ENCODE data around the gene HUNK.

The HUNK gene

DNA sequence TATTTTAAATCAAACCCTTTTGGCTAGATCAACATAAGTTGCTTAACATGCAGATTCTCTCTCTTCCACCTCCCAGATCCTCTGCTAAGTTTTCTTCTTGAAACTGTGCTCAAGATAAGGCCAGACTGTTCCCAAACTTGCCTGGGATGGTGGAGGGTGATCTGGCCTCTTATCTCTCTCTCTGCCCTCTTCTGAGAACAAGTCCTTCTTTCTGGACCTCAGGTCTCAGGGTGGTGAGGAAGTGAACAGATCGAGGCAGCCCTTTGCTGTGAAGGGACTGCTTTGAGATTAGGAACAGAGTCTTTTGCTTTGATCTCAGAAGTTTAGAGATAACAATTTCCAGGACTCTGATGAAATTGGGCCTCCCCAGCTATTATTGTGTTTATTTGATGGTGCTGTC, 70.7 kb downstream of the HUNK start:
- TF ChIP-seq, protein P1, sequence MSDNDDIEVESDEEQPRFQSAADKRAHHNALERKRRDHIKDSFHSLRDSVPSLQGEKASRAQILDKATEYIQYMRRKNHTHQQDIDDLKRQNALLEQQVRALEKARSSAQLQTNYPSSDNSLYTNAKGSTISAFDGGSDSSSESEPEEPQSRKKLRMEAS (IDR thresholded peaks at IDR 0.05), result no peak
- no peak for TF ChIP-seq CREB1 (IDR thresholded peaks at IDR 0.05; ENCODE audit: low read depth)
- TF ChIP-seq, protein P2, sequence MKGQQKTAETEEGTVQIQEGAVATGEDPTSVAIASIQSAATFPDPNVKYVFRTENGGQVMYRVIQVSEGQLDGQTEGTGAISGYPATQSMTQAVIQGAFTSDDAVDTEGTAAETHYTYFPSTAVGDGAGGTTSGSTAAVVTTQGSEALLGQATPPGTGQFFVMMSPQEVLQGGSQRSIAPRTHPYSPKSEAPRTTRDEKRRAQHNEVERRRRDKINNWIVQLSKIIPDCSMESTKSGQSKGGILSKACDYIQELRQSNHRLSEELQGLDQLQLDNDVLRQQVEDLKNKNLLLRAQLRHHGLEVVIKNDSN (IDR thresholded peaks at IDR 0.05), result no peak
- TF ChIP-seq NFIC (IDR thresholded peaks at IDR 0.05), result no peak
- TF ChIP-seq FOXM1 (IDR thresholded peaks at IDR 0.05; ENCODE audit: borderline replicate concordance, low read depth), result no peak
- no peak for TF ChIP-seq ZBTB7A (IDR thresholded peaks at IDR 0.05; ENCODE audit: low read depth)
- TF ChIP-seq CEBPB (IDR thresholded peaks at IDR 0.05), result no peak
- no peak for TF ChIP-seq TAF1 (IDR thresholded peaks at IDR 0.05; ENCODE audit: low read depth)
- TF ChIP-seq TCF12 (IDR thresholded peaks at IDR 0.05; ENCODE audit: low read depth), result no peak
- TF ChIP-seq TEAD4 (IDR thresholded peaks at IDR 0.05), result no peak
- TF ChIP-seq YY1 (IDR thresholded peaks at IDR 0.05; ENCODE audit: low read depth), result no peak
- no peak for TF ChIP-seq RAD21 (IDR thresholded peaks at IDR 0.05; ENCODE audit: low read depth)
- TF ChIP-seq, protein P3, sequence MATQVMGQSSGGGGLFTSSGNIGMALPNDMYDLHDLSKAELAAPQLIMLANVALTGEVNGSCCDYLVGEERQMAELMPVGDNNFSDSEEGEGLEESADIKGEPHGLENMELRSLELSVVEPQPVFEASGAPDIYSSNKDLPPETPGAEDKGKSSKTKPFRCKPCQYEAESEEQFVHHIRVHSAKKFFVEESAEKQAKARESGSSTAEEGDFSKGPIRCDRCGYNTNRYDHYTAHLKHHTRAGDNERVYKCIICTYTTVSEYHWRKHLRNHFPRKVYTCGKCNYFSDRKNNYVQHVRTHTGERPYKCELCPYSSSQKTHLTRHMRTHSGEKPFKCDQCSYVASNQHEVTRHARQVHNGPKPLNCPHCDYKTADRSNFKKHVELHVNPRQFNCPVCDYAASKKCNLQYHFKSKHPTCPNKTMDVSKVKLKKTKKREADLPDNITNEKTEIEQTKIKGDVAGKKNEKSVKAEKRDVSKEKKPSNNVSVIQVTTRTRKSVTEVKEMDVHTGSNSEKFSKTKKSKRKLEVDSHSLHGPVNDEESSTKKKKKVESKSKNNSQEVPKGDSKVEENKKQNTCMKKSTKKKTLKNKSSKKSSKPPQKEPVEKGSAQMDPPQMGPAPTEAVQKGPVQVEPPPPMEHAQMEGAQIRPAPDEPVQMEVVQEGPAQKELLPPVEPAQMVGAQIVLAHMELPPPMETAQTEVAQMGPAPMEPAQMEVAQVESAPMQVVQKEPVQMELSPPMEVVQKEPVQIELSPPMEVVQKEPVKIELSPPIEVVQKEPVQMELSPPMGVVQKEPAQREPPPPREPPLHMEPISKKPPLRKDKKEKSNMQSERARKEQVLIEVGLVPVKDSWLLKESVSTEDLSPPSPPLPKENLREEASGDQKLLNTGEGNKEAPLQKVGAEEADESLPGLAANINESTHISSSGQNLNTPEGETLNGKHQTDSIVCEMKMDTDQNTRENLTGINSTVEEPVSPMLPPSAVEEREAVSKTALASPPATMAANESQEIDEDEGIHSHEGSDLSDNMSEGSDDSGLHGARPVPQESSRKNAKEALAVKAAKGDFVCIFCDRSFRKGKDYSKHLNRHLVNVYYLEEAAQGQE (IDR thresholded peaks at IDR 0.05; ENCODE audit: low read depth), result no peak
- TF ChIP-seq EGR1 (IDR thresholded peaks at IDR 0.05), result no peak
- no peak for TF ChIP-seq EP300 (IDR thresholded peaks at IDR 0.05; ENCODE audit: borderline replicate concordance)

DNA sequence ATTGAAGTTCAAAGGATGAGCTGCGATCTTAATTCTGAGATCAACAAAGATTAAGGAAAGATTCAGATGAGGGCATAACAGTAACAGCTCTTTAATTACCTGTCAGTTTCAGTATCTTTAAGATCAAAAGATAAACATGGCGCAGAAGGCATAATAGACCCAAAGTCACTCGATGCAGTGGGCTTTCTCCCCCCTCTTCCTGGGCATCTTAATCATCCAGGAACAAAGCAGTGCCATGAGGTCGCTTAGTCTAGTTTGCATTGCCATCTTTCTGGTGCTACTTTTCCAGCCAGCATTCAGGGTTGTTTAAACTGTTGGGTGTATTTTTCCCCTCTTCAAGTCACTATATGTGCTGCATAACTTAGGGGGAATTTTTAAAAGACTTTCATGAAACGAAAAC, 72.3 kb downstream of the HUNK start:
- no peak for TF ChIP-seq TCF12 (IDR thresholded peaks at IDR 0.05; ENCODE audit: low read depth)
- no peak for TF ChIP-seq YY1 (IDR thresholded peaks at IDR 0.05; ENCODE audit: low read depth)
- no peak for TF ChIP-seq RAD21 (IDR thresholded peaks at IDR 0.05; ENCODE audit: low read depth)
- no peak for TF ChIP-seq TEAD4 (IDR thresholded peaks at IDR 0.05)
- TF ChIP-seq FOXM1 (IDR thresholded peaks at IDR 0.05; ENCODE audit: borderline replicate concordance, low read depth), result no peak
- no peak for TF ChIP-seq CEBPB (IDR thresholded peaks at IDR 0.05)
- TF ChIP-seq, protein P1 (IDR thresholded peaks at IDR 0.05), result no peak
- no peak for TF ChIP-seq ZBTB7A (IDR thresholded peaks at IDR 0.05; ENCODE audit: low read depth)

DNA sequence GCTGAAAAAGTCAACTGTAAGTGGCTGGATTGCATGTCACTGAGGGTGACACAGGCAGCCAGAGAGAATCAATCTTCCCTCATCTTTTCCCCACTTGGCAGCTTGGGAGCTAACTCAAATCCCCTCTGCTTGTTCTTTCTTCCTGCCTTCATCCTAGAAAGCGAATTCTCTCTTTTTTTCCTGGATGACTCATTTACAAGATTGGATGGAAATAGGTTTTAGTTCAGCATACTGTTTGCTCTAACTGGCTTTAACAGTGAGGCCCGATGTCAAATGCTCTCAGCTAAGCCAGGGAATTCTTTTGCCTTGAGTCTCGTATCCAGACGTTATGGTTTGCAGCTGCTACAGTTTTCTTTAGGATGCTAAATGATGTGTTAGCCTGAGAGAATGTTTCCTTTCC, 72.7 kb downstream of the HUNK start:
- TF ChIP-seq, protein P3 (IDR thresholded peaks at IDR 0.05; ENCODE audit: low read depth), result no peak
- TF ChIP-seq NFIC (IDR thresholded peaks at IDR 0.05), result no peak
- no peak for TF ChIP-seq EGR1 (IDR thresholded peaks at IDR 0.05)
- no peak for TF ChIP-seq YY1 (IDR thresholded peaks at IDR 0.05; ENCODE audit: low read depth)
- no peak for TF ChIP-seq RAD21 (IDR thresholded peaks at IDR 0.05; ENCODE audit: low read depth)
- no peak for TF ChIP-seq FOXM1 (IDR thresholded peaks at IDR 0.05; ENCODE audit: borderline replicate concordance, low read depth)
- TF ChIP-seq CREB1 (IDR thresholded peaks at IDR 0.05; ENCODE audit: low read depth), result no peak
- no peak for TF ChIP-seq TAF1 (IDR thresholded peaks at IDR 0.05; ENCODE audit: low read depth)
- TF ChIP-seq ZBTB7A (IDR thresholded peaks at IDR 0.05; ENCODE audit: low read depth), result no peak

DNA sequence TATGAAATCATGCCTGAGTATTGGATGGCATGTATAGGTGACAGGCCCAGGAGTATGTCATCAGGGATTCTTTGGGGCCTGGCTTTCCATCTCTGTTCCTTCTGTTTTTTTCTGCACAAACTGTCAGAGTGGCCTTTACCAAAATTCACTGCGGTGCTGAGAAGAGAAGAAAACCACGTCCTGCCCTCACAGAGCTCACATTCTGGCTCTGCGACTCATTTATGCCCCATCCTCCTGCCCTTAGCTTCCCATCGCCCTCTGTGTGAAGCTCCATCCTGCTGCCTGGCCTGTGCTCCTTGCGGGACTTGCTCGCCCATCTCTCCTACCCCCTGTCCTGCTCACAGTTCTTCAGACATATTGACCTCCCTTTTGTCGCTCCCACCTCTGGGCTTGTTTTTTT, 73.4 kb downstream of the HUNK start:
- TF ChIP-seq EP300 (IDR thresholded peaks at IDR 0.05; ENCODE audit: borderline replicate concordance), result no peak
- no peak for TF ChIP-seq NFIC (IDR thresholded peaks at IDR 0.05)
- TF ChIP-seq FOXM1 (IDR thresholded peaks at IDR 0.05; ENCODE audit: borderline replicate concordance, low read depth), result no peak
- TF ChIP-seq RAD21 (IDR thresholded peaks at IDR 0.05; ENCODE audit: low read depth), result no peak
- TF ChIP-seq CEBPB (IDR thresholded peaks at IDR 0.05), result no peak
- TF ChIP-seq, protein P3 (IDR thresholded peaks at IDR 0.05; ENCODE audit: low read depth), result no peak

DNA sequence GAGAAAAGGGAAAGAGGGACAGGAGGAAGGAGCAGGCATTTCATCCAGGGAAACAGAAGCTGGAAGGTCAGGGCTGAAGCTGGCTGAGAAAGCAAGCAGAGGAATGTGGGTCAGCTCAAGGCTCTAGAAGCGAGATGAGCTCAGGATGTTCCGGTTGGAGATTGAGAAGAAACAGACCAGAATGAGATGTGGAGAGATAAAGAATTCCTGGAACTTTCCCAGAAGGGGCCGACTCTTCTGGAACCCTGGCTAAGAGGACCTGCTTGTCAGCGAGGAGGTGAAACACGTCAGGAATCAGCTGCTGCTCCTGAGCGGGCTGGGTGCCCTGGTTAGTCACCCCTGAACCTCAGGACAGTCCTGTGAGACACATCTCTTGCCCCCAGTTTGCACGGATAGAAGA, 75.9 kb downstream of the HUNK start:
- TF ChIP-seq FOXM1 (IDR thresholded peaks at IDR 0.05; ENCODE audit: borderline replicate concordance, low read depth), result no peak
- TF ChIP-seq, protein P2 (IDR thresholded peaks at IDR 0.05), result no peak
- no peak for TF ChIP-seq CREB1 (IDR thresholded peaks at IDR 0.05; ENCODE audit: low read depth)
- TF ChIP-seq, protein P3 (IDR thresholded peaks at IDR 0.05; ENCODE audit: low read depth), result no peak
- no peak for TF ChIP-seq NFIC (IDR thresholded peaks at IDR 0.05)
- TF ChIP-seq CEBPB (IDR thresholded peaks at IDR 0.05), result no peak
- TF ChIP-seq TCF12 (IDR thresholded peaks at IDR 0.05; ENCODE audit: low read depth), result no peak
- no peak for TF ChIP-seq EGR1 (IDR thresholded peaks at IDR 0.05)
- no peak for TF ChIP-seq ZBTB7A (IDR thresholded peaks at IDR 0.05; ENCODE audit: low read depth)
- TF ChIP-seq TAF1 (IDR thresholded peaks at IDR 0.05; ENCODE audit: low read depth), result no peak
- no peak for TF ChIP-seq YY1 (IDR thresholded peaks at IDR 0.05; ENCODE audit: low read depth)
- no peak for TF ChIP-seq EP300 (IDR thresholded peaks at IDR 0.05; ENCODE audit: borderline replicate concordance)
- no peak for TF ChIP-seq RAD21 (IDR thresholded peaks at IDR 0.05; ENCODE audit: low read depth)
- TF ChIP-seq, protein P1 (IDR thresholded peaks at IDR 0.05), result no peak
- no peak for TF ChIP-seq TEAD4 (IDR thresholded peaks at IDR 0.05)
